ENCODE results near the gene STAP2.

The STAP2 gene, protein sequence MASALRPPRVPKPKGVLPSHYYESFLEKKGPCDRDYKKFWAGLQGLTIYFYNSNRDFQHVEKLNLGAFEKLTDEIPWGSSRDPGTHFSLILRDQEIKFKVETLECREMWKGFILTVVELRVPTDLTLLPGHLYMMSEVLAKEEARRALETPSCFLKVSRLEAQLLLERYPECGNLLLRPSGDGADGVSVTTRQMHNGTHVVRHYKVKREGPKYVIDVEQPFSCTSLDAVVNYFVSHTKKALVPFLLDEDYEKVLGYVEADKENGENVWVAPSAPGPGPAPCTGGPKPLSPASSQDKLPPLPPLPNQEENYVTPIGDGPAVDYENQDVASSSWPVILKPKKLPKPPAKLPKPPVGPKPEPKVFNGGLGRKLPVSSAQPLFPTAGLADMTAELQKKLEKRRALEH

GRCh38 chr19:4338441-4339355 is at the start of gene STAP2:
Gene STAP2, minus strand, starts transcription at chr19:4338827. Its CDS starts 74 bp downstream, at chr19:4338753.
- TF ChIP-seq, protein P1, sequence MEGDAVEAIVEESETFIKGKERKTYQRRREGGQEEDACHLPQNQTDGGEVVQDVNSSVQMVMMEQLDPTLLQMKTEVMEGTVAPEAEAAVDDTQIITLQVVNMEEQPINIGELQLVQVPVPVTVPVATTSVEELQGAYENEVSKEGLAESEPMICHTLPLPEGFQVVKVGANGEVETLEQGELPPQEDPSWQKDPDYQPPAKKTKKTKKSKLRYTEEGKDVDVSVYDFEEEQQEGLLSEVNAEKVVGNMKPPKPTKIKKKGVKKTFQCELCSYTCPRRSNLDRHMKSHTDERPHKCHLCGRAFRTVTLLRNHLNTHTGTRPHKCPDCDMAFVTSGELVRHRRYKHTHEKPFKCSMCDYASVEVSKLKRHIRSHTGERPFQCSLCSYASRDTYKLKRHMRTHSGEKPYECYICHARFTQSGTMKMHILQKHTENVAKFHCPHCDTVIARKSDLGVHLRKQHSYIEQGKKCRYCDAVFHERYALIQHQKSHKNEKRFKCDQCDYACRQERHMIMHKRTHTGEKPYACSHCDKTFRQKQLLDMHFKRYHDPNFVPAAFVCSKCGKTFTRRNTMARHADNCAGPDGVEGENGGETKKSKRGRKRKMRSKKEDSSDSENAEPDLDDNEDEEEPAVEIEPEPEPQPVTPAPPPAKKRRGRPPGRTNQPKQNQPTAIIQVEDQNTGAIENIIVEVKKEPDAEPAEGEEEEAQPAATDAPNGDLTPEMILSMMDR (IDR thresholded peaks at IDR 0.05; ENCODE audit: insufficient read depth, low read length, poor library complexity, severe bottlenecking): no peak
- no peaks in the 10 kb centered on the region for H3K36me3 ChIP-seq (ENCODE audit: control insufficient read depth, insufficient read depth, low read length)
- H3K27me3 ChIP-seq (replicated peaks; ENCODE audit: control insufficient read depth, insufficient read depth, low read length): no peaks in the 10 kb centered on the region
- peak within 1 kb of the TSS; percentile 61 for H3K4me3 ChIP-seq (replicated peaks; ENCODE audit: low read depth, low read length)
- no peak for DNase-seq (ENCODE audit: extremely low read depth, insufficient read length)

DNA sequence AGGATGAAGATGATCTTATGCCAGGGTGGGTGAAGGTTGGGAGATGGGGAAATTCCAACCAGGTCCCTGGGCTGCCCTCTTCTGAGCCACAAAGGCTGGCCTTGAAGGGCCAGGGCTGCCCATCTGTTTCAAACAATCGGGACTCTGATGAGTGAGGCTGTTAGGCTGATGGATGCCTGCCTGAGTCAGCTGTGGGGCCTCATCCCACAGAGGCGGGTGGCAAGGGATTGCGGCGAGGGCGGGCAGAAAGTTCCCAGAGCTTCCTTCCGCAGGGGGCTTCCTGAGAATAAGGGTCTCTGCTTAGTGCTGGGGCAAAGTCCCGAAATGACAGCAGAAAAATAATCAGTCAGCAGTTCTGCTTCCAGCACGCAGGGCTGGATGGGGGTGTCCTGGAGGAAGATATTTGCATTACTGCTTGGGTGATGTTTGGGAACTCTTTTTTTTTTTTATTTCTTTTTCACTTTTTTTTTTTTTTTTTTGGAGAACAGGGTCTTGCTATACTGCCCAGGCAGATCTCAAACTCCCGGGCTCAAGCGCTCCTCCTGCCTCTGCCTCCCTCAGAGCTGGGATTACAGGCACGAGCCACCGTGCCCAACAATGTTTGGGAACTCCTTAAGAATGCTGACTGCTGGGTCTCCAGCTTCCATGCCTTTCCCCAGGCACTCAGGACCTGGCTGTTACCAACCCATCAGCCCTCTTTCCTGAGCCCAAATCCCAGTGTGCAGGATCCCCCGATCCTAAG is 47.6 kb upstream of the STAP2 start:
- TF ChIP-seq, protein P1 (IDR thresholded peaks at IDR 0.05; ENCODE audit: insufficient read depth, low read length, poor library complexity, severe bottlenecking): no peak
- H3K36me3 ChIP-seq (ENCODE audit: control insufficient read depth, insufficient read depth, low read length): peaks cover 23% of the 10 kb centered on the region
- DNase-seq (ENCODE audit: extremely low read depth, insufficient read length): no peak
- no peaks in the 10 kb centered on the region for H3K27me3 ChIP-seq (replicated peaks; ENCODE audit: control insufficient read depth, insufficient read depth, low read length)
- H3K4me3 ChIP-seq (replicated peaks; ENCODE audit: low read depth, low read length): no peak overlapping the region

- DNase-seq (ENCODE audit: extremely low read depth, insufficient read length): no peak
- no peaks in the 10 kb centered on the region for H3K27me3 ChIP-seq (replicated peaks; ENCODE audit: control insufficient read depth, insufficient read depth, low read length)
- H3K4me3 ChIP-seq (replicated peaks; ENCODE audit: low read depth, low read length): no peak overlapping the region
- peaks cover 23% of the 10 kb centered on the region for H3K36me3 ChIP-seq (ENCODE audit: control insufficient read depth, insufficient read depth, low read length)
- TF ChIP-seq, protein P1 (IDR thresholded peaks at IDR 0.05; ENCODE audit: insufficient read depth, low read length, poor library complexity, severe bottlenecking): no peak
Observed at GRCh38 chr19:4385291-4386040, 46.8 kb upstream of the STAP2 start.

DNA sequence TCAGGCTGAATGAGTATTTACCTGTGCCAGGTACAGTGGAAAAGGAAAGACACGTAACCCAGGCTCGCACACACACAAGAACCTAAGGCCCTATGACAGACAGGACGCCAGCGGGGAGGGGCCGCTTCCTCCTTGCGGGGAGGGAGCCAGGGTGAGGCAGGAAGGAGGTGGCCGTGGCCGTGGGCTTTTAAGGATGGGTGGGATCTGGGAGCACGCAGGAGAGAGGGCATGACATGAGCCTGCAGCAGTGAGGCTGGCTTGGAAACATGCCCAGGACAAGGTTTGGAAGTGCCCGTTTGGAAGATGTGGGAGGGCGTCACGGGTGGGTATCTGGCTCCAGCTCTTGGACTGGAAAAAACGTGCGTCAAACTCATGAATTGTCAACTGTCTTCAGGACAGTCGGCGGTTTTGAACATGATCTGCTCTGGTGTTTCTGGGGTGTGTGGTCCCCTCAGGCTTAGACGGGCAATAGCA is 41.7 kb upstream of the STAP2 start:
- peaks cover 12% of the 10 kb centered on the region for H3K36me3 ChIP-seq (ENCODE audit: control insufficient read depth, insufficient read depth, low read length)
- TF ChIP-seq, protein P1 (IDR thresholded peaks at IDR 0.05; ENCODE audit: insufficient read depth, low read length, poor library complexity, severe bottlenecking): no peak
- DNase-seq (ENCODE audit: extremely low read depth, insufficient read length): no peak
- peak overlapping the region; percentile 54 for H3K4me3 ChIP-seq (replicated peaks; ENCODE audit: low read depth, low read length)
- no peaks in the 10 kb centered on the region for H3K27me3 ChIP-seq (replicated peaks; ENCODE audit: control insufficient read depth, insufficient read depth, low read length)

Measured in GM06990 (cell line).